ENCODE data around the gene PLAGL2. TPM values are rescaled to one million over a fixed set of nuclear protein-coding genes. Genes with fewer than 3 reads are reported as not detected.

Gene PLAGL2
- total and polyA plus RNA-seq, 2 experiments from 2014 or later = 13.2 to 28.2 TPM

GRCh38 chr20:32189123-32189410, 18.5 kb downstream of the PLAGL2 start:
- Histone ChIP-seq H3K79me2 (replicated peaks; ENCODE audit: insufficient read depth) (peaks cover 8% of the 10 kb centered on the region), H3K9me2 (ENCODE audit: insufficient read depth) (no peaks in the 10 kb centered on the region), H3K36me3 (ENCODE audit: insufficient read depth) (no peaks in the 10 kb centered on the region), H3K4me1 (ENCODE audit: insufficient read depth) (peaks cover 18% of the 10 kb centered on the region), H2AFZ (peak overlapping the region; percentile 98), H3K4me2 (peak overlapping the region; percentile 100), H3K27me3 (ENCODE audit: insufficient read depth) (no peaks in the 10 kb centered on the region), H4K20me1 (replicated peaks; ENCODE audit: insufficient read depth) (peaks cover 27% of the 10 kb centered on the region), H3F3A (replicated peaks; ENCODE audit: low read depth) (peaks cover 45% of the 10 kb centered on the region), H3K27ac (ENCODE audit: low read depth) (no peak overlapping the region), H3K4me3 (peak overlapping the region; percentile 93)
- ATAC-seq (no peak), DNase-seq (ENCODE audit: low spot score) (peak; percentile 13)
- TF ChIP-seq POLR2AphosphoS5 (IDR thresholded peaks at IDR 0.05; ENCODE audit: low read depth) = no peak
- no peak for TF ChIP-seq REST (IDR thresholded peaks at IDR 0.05; ENCODE audit: unreplicated experiment)
- TF ChIP-seq STAT1 (IDR thresholded peaks at IDR 0.05; ENCODE audit: unreplicated experiment) = no peak
- TF ChIP-seq CREB1 (CRISPR knock-in tag; IDR thresholded peaks at IDR 0.05; ENCODE audit: low read depth) = no peak
- no peak for TF ChIP-seq EZH2phosphoT487 (IDR thresholded peaks at IDR 0.05; ENCODE audit: unreplicated experiment)
- TF ChIP-seq ETS1 (IDR thresholded peaks at IDR 0.05) = no peak
- TF ChIP-seq EZH2 (IDR thresholded peaks at IDR 0.05; ENCODE audit: low read depth, unreplicated experiment) = no peak
- no peak for TF ChIP-seq JUNB (IDR thresholded peaks at IDR 0.05; ENCODE audit: unreplicated experiment)
- TF ChIP-seq ZNF114 (CRISPR knock-in tag; IDR thresholded peaks at IDR 0.05) = no peak
- TF ChIP-seq ZNF462 (CRISPR knock-in tag; IDR thresholded peaks at IDR 0.05) = no peak
- no peak for TF ChIP-seq ZNF331 (CRISPR knock-in tag; IDR thresholded peaks at IDR 0.05; ENCODE audit: low read depth)
- no peak for TF ChIP-seq CTCF (conservative IDR thresholded peaks at IDR 0.05; ENCODE audit: low read depth in 2 of 2)
- no peak for TF ChIP-seq NANOG (IDR thresholded peaks at IDR 0.05; ENCODE audit: borderline replicate concordance)
- peak overlapping the region; percentile 77 for H3K4me3 Mint-ChIP-seq
- H3K4me1 Mint-ChIP-seq = peaks cover 19% of the 10 kb centered on the region
- H3K36me3 Mint-ChIP-seq (ENCODE audit: low read depth) = peaks cover 10% of the 10 kb centered on the region; the same call in 2 of the 3 replicates
- H3K27ac Mint-ChIP-seq = no peak overlapping the region
- H3K9me3 Mint-ChIP-seq = no peaks in the 10 kb centered on the region; the same call in 2 of the 3 replicates
- H3K27me3 Mint-ChIP-seq (ENCODE audit: insufficient read depth, low read depth, poor library complexity) = peaks cover 10% of the 10 kb centered on the region

All from GM23338 (cell line).